ENCODE results near the gene PEAR1. TPM values are rescaled to one million over a fixed set of nuclear protein-coding genes. Genes with fewer than 3 reads are reported as not detected.

The PEAR1 gene
- total RNA-seq, 1 experiment from 2014 or later: 0.18 TPM

- DNase-seq: no peak
- POLR2A ChIA-PET: no interaction called here
- Mint-ChIP-seq H3K4me1 (ENCODE audit: low read depth, unreplicated experiment) (no peaks in the 10 kb centered on the region), H3K4me3 (ENCODE audit: unreplicated experiment) (no peak overlapping the region), H3K9me3 (ENCODE audit: unreplicated experiment) (no peaks in the 10 kb centered on the region), H3K27me3 (ENCODE audit: insufficient read depth, unreplicated experiment) (no peaks in the 10 kb centered on the region), H3K27ac (ENCODE audit: unreplicated experiment) (no peak overlapping the region), H3K36me3 (ENCODE audit: insufficient read depth, unreplicated experiment) (no peaks in the 10 kb centered on the region)
- no peaks in the 10 kb centered on the region for H3K9me3 ChIP-seq
- H3K27me3 ChIP-seq (replicated peaks; ENCODE audit: control insufficient read depth, insufficient read depth, low read length): no peaks in the 10 kb centered on the region
- TF ChIP-seq, protein P1, sequence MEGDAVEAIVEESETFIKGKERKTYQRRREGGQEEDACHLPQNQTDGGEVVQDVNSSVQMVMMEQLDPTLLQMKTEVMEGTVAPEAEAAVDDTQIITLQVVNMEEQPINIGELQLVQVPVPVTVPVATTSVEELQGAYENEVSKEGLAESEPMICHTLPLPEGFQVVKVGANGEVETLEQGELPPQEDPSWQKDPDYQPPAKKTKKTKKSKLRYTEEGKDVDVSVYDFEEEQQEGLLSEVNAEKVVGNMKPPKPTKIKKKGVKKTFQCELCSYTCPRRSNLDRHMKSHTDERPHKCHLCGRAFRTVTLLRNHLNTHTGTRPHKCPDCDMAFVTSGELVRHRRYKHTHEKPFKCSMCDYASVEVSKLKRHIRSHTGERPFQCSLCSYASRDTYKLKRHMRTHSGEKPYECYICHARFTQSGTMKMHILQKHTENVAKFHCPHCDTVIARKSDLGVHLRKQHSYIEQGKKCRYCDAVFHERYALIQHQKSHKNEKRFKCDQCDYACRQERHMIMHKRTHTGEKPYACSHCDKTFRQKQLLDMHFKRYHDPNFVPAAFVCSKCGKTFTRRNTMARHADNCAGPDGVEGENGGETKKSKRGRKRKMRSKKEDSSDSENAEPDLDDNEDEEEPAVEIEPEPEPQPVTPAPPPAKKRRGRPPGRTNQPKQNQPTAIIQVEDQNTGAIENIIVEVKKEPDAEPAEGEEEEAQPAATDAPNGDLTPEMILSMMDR (IDR thresholded peaks at IDR 0.05; ENCODE audit: insufficient read depth in 1 of 2, low read depth in 1 of 2, low read length in 1 of 2, severe bottlenecking in 1 of 2, unreplicated experiment in 1 of 2): no peak
- H3K4me3 ChIP-seq (ENCODE audit: low read depth, low read length): no peak overlapping the region
- intact Hi-C loops (cut with micrococcal nuclease; ENCODE audit: unreplicated experiment): no loop called here
- CTCF ChIA-PET: interaction anchor here (0.5 to 1.4 kb wide), 3 partner anchors 13 to 126 kb away, joined by 3 to 5 read pairs (median 4); no protein-coding TSS in a partner anchor
- no TSS peak for BruUV-seq (replicated peaks)
- H3K4me1 ChIP-seq: no peaks in the 10 kb centered on the region
- H3K36me3 ChIP-seq (ENCODE audit: control insufficient read depth, insufficient read depth, low read length): no peaks in the 10 kb centered on the region
These were observed 41.6 kb upstream of the PEAR1 start for GRCh38 chr1:156851779-156852417.

GRCh38 chr1:156852418-156852874 lies 41.1 kb upstream of the PEAR1 start:
- H3K9me3 Mint-ChIP-seq (ENCODE audit: unreplicated experiment): no peaks in the 10 kb centered on the region
- DNase-seq: no peak

DNA sequence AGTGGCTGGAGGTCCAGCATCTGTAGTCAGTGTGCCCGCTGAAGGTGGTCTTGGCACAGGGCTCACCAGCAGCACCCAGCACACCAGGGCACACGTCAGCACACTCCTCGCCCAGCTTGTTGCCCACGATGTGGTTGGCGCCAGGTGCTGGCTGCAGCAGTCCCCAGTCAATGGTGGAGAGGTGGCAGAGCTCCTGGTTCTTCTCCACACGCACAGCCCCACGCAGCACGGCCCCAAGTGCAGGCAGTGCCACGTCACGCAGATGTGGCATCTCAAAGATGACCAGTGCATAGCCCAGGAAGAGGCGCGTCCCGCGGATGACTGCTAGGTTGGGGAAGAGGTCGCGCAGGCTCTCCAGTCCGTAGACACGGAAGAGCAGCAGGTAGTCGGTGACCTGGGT lies 39.8 kb upstream of the PEAR1 start:
- POLR2A ChIA-PET: no interaction called here

More at GRCh38 chr1:156852418-156852874, 41.1 kb upstream of the PEAR1 start:
- H3K9me3 ChIP-seq: no peaks in the 10 kb centered on the region
- intact Hi-C loops (cut with micrococcal nuclease; ENCODE audit: unreplicated experiment): no loop called here
- BruUV-seq (replicated peaks): no TSS peak
- no peaks in the 10 kb centered on the region for H3K4me1 ChIP-seq
- CTCF ChIA-PET: interaction anchor here (0.5 to 1.4 kb wide), 3 partner anchors 14 to 126 kb away, joined by 3 to 5 read pairs (median 4); no protein-coding TSS in a partner anchor
- Mint-ChIP-seq H3K4me3 (ENCODE audit: unreplicated experiment) (no peak overlapping the region), H3K36me3 (ENCODE audit: insufficient read depth, unreplicated experiment) (no peaks in the 10 kb centered on the region), H3K4me1 (ENCODE audit: low read depth, unreplicated experiment) (no peaks in the 10 kb centered on the region), H3K27me3 (ENCODE audit: insufficient read depth, unreplicated experiment) (no peaks in the 10 kb centered on the region), H3K27ac (ENCODE audit: unreplicated experiment) (no peak overlapping the region)
- POLR2A ChIA-PET: no interaction called here
- TF ChIP-seq, protein P1 (IDR thresholded peaks at IDR 0.05; ENCODE audit: insufficient read depth in 1 of 2, low read depth in 1 of 2, low read length in 1 of 2, severe bottlenecking in 1 of 2, unreplicated experiment in 1 of 2): no peak
- H3K4me3 ChIP-seq (ENCODE audit: low read depth, low read length): no peak overlapping the region
- H3K36me3 ChIP-seq (ENCODE audit: control insufficient read depth, insufficient read depth, low read length): no peaks in the 10 kb centered on the region
- no peaks in the 10 kb centered on the region for H3K27me3 ChIP-seq (replicated peaks; ENCODE audit: control insufficient read depth, insufficient read depth, low read length)

More for the DNA sequence above, 39.8 kb upstream of the PEAR1 start:
- H3K27me3 ChIP-seq (replicated peaks; ENCODE audit: control insufficient read depth, insufficient read depth, low read length): peaks cover 3% of the 10 kb centered on the region
- H3K9me3 Mint-ChIP-seq (ENCODE audit: unreplicated experiment): no peaks in the 10 kb centered on the region
- peaks cover 5% of the 10 kb centered on the region for H3K27me3 Mint-ChIP-seq (ENCODE audit: insufficient read depth, unreplicated experiment)
- BruUV-seq (replicated peaks): no TSS peak
- TF ChIP-seq, protein P1 (IDR thresholded peaks at IDR 0.05; ENCODE audit: insufficient read depth in 1 of 2, low read depth in 1 of 2, low read length in 1 of 2, severe bottlenecking in 1 of 2, unreplicated experiment in 1 of 2): no peak
- intact Hi-C loops (cut with micrococcal nuclease; ENCODE audit: unreplicated experiment): no loop called here
- H3K4me1 ChIP-seq: no peaks in the 10 kb centered on the region
- no peaks in the 10 kb centered on the region for H3K36me3 ChIP-seq (ENCODE audit: control insufficient read depth, insufficient read depth, low read length)
- no peak overlapping the region for H3K27ac Mint-ChIP-seq (ENCODE audit: unreplicated experiment)
- no peaks in the 10 kb centered on the region for H3K36me3 Mint-ChIP-seq (ENCODE audit: insufficient read depth, unreplicated experiment)
- H3K9me3 ChIP-seq: no peaks in the 10 kb centered on the region
- DNase-seq: no peak
- H3K4me3 Mint-ChIP-seq (ENCODE audit: unreplicated experiment): no peak overlapping the region
- CTCF ChIA-PET: no interaction called here
- H3K4me1 Mint-ChIP-seq (ENCODE audit: low read depth, unreplicated experiment): peaks cover 5% of the 10 kb centered on the region
- H3K4me3 ChIP-seq (ENCODE audit: low read depth, low read length): no peak overlapping the region
